Upper lobe of right lung (tissue), 1 donor: ENCODE measurements around the gene AQP3. TPM values are rescaled to one million over a fixed set of nuclear protein-coding genes. Genes with fewer than 3 reads are reported as not detected.
"Not testable (repeated sequence)": the region's sequence is repeated elsewhere in the genome, so short reads cannot be mapped to it uniquely, and the experiment has no call there.

ENCODE experiments used
- ATAC-seq: fragments of 200-7000 bp; cut with Tn5 transposase; one replicate; pipeline ENCODE4 v1.9.1; 2020; ENCODE audit warnings: mild to moderate bottlenecking, moderate library complexity
- DNase-seq: peaks from one replicate; pipeline ENCODE4 v3.0.0-alpha.2; 2020
- H3K27ac ChIP-seq: fragments of 200-600 bp; one replicate; pipeline ENCODE4 v1.8.0; 2022
- H3K27me3 ChIP-seq: fragments of 200-600 bp; one replicate; pipeline ENCODE4 v1.8.0; 2022; ENCODE audit warnings: mild to moderate bottlenecking
- H3K36me3 ChIP-seq: fragments of 200-600 bp; one replicate; pipeline ENCODE4 v1.8.0; 2022
- H3K4me1 ChIP-seq: fragments of 200-600 bp; one replicate; pipeline ENCODE4 v1.8.0; 2022
- H3K4me3 ChIP-seq: fragments of 200-600 bp; one replicate; pipeline ENCODE4 v1.8.0; 2022; ENCODE audit warnings: mild to moderate bottlenecking
- H3K9me3 ChIP-seq: fragments of 200-600 bp; one replicate; pipeline ENCODE4 v1.8.0; 2022
- intact Hi-C: fragments of 100-400 bp; cut with DNase I; formaldehyde crosslinking; loops from one replicate; pipeline ENCODE4 v1.11.0; 2022
- total RNA-seq: library from RNA; stranded (reverse); fragmentation: NEBNext Ultra II Directional; extraction: Animal tissue kit (Norgen Biotek cat#: 25700); gene quantifications from one replicate; pipeline ENCODE4 v1.2.1, GENCODE V29; 2021
- TF ChIP-seq, protein P1 (sequence below): fragments of 200-600 bp; IDR thresholded peaks from one replicate; pipeline ENCODE4 v1.8.0; 2022; ENCODE audit warnings: antibody characterized with exemption
- donor health status: DM: no; HTN: yes; CAD: no; lungs with severe emphysema.

Gene AQP3
- total RNA-seq, 1 donor from 2014 or later: 352 TPM

DNA sequence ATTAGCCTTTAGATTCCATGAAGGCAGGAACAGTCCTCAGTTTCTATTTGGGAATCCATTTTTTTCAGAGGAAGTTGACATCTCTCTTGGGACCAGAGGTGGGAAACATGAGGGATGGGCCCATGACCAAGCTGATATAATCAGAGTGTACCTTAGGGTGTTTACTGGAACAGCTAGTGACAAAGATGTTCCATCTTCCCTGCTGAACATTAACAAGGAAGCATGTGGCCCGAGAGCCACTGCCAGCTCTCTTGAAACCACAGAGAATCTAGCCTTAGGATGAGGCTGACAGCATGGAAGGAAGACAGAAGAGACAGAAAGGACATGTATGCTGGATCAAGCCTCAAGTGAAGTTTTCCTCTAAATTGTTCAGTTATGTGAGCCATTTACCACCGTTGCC lies 16.0 kb downstream of the AQP3 start:
- intact Hi-C loops: no loop called here
- no peaks in the 10 kb centered on the region for H3K4me1 ChIP-seq
- TF ChIP-seq, protein P1, sequence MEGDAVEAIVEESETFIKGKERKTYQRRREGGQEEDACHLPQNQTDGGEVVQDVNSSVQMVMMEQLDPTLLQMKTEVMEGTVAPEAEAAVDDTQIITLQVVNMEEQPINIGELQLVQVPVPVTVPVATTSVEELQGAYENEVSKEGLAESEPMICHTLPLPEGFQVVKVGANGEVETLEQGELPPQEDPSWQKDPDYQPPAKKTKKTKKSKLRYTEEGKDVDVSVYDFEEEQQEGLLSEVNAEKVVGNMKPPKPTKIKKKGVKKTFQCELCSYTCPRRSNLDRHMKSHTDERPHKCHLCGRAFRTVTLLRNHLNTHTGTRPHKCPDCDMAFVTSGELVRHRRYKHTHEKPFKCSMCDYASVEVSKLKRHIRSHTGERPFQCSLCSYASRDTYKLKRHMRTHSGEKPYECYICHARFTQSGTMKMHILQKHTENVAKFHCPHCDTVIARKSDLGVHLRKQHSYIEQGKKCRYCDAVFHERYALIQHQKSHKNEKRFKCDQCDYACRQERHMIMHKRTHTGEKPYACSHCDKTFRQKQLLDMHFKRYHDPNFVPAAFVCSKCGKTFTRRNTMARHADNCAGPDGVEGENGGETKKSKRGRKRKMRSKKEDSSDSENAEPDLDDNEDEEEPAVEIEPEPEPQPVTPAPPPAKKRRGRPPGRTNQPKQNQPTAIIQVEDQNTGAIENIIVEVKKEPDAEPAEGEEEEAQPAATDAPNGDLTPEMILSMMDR: no peak
- H3K9me3 ChIP-seq: no peaks in the 10 kb centered on the region
- no peaks in the 10 kb centered on the region for H3K27me3 ChIP-seq
- no peak overlapping the region for H3K4me3 ChIP-seq
- ATAC-seq (no peak), DNase-seq (no peak)
- no peak overlapping the region for H3K27ac ChIP-seq
- H3K36me3 ChIP-seq: no peaks in the 10 kb centered on the region

GRCh38 chr9:33430942-33431341 lies 16.5 kb downstream of the AQP3 start:
- intact Hi-C loops: no loop called here
- no peak overlapping the region for H3K27ac ChIP-seq
- H3K9me3 ChIP-seq: no peaks in the 10 kb centered on the region
- H3K4me1 ChIP-seq: no peaks in the 10 kb centered on the region
- no peak overlapping the region for H3K4me3 ChIP-seq
- DNase-seq (no peak), ATAC-seq (no peak)
- no peaks in the 10 kb centered on the region for H3K27me3 ChIP-seq
- TF ChIP-seq, protein P1: no peak
- H3K36me3 ChIP-seq: no peaks in the 10 kb centered on the region

- Histone ChIP-seq H3K4me1 (no peaks in the 10 kb centered on the region), H3K36me3 (no peaks in the 10 kb centered on the region), H3K4me3 (no peak overlapping the region), H3K9me3 (no peaks in the 10 kb centered on the region), H3K27ac (no peak overlapping the region), H3K27me3 (no peaks in the 10 kb centered on the region)
- DNase-seq: no peak
- ATAC-seq: no peak
- intact Hi-C loops: no loop called here
- TF ChIP-seq, protein P1: no peak
Measured at GRCh38 chr9:33429256-33429985, 18.0 kb downstream of the AQP3 start.

- DNase-seq (no peak), ATAC-seq (peak; percentile 50)
- Histone ChIP-seq H3K4me1 (no peaks in the 10 kb centered on the region), H3K36me3 (no peaks in the 10 kb centered on the region), H3K27me3 (no peaks in the 10 kb centered on the region), H3K9me3 (no peaks in the 10 kb centered on the region), H3K4me3 (no peak overlapping the region), H3K27ac (no peak overlapping the region)
- intact Hi-C loops: no loop called here
- TF ChIP-seq, protein P1: no peak
Measured at GRCh38 chr9:33426843-33427293, 20.5 kb downstream of the AQP3 start.

DNA sequence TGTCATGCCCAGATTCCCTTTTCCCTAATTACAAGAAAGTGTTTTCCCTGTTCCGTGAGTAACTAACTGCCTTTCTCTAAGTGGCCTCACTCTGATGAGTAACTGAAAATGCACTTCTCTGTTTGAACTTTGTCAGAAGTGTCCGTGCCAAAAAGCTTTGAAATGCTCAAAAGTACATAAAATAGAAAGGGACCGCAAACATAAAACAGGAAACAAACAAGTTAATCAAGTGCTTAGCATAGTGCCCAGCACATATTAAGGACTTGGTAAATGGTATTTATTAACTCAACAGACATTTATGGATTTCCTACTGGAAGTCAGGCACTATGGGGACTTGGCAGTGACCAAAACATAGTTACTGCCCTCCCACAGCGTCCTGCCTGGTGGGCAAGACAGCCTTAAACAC lies 22.3 kb downstream of the AQP3 start:
- TF ChIP-seq, protein P1: no peak
- intact Hi-C loops: no loop called here
- no peaks in the 10 kb centered on the region for H3K27me3 ChIP-seq
- no peaks in the 10 kb centered on the region for H3K9me3 ChIP-seq
- peaks cover under 1% of the 10 kb centered on the region for H3K4me1 ChIP-seq
- H3K4me3 ChIP-seq: no peak overlapping the region
- ATAC-seq (peak; percentile 82), DNase-seq (no peak)
- H3K27ac ChIP-seq: peak overlapping the region; percentile 51
- H3K36me3 ChIP-seq: no peaks in the 10 kb centered on the region

GRCh38 chr9:33424492-33424891 lies 22.9 kb downstream of the AQP3 start:
- H3K27me3 ChIP-seq, DNase-seq, H3K27ac ChIP-seq, H3K36me3 ChIP-seq, H3K9me3 ChIP-seq, H3K4me3 ChIP-seq, ATAC-seq, H3K4me1 ChIP-seq, intact Hi-C loops: not testable (repeated sequence)

GRCh38 chr9:33424043-33424442 lies 23.4 kb downstream of the AQP3 start:
- H3K9me3 ChIP-seq, intact Hi-C loops, H3K27me3 ChIP-seq, DNase-seq, H3K4me1 ChIP-seq, H3K27ac ChIP-seq, H3K36me3 ChIP-seq, H3K4me3 ChIP-seq, ATAC-seq: not testable (repeated sequence)
